ENCODE measurements around the gene MXRA8.
"Not testable (repeated sequence)": the region's sequence is repeated elsewhere in the genome, so short reads cannot be mapped to it uniquely, and the experiment has no call there.

Gene MXRA8

DNA sequence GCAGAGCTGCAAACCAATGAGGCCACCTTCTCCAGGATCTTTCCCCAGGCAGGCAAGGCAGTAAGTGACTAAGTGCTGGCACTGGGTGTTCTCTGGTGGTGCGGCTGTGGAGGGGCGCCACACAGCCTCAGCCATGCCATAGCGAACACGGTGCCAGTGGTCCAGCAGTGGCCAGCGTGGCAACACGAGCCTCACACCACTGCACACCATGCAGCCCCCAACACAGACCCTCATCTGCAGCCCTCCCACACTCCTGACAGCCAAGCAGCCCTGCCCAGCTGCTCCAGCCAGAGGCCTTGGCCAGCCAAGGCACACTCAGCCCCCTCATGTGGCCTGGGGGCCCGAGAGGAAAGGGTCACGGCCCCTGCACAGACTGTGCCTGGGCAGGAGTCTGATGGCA is 36.9 kb downstream of the MXRA8 start:
- Histone ChIP-seq H3K9me3 (ENCODE audit: insufficient read depth, low read depth, low read length) (no peaks in the 10 kb centered on the region), H3K4me3 (ENCODE audit: low read length) (no peak overlapping the region), H3K36me3 (ENCODE audit: insufficient read depth, low read length) (peaks cover 30% of the 10 kb centered on the region), H3K27me3 (ENCODE audit: insufficient read depth, low read length) (no peaks in the 10 kb centered on the region), H3K27ac (ENCODE audit: low read depth, low read length) (no peak overlapping the region), H3K4me1 (ENCODE audit: insufficient read depth, low read length) (peaks cover 10% of the 10 kb centered on the region; the same call in 1 of the 2 replicates), H3K9ac (ENCODE audit: low read depth, low read length) (no peak overlapping the region)
- 90% methylated on average over 8 of the region's 8 CpGs for WGBS

DNA sequence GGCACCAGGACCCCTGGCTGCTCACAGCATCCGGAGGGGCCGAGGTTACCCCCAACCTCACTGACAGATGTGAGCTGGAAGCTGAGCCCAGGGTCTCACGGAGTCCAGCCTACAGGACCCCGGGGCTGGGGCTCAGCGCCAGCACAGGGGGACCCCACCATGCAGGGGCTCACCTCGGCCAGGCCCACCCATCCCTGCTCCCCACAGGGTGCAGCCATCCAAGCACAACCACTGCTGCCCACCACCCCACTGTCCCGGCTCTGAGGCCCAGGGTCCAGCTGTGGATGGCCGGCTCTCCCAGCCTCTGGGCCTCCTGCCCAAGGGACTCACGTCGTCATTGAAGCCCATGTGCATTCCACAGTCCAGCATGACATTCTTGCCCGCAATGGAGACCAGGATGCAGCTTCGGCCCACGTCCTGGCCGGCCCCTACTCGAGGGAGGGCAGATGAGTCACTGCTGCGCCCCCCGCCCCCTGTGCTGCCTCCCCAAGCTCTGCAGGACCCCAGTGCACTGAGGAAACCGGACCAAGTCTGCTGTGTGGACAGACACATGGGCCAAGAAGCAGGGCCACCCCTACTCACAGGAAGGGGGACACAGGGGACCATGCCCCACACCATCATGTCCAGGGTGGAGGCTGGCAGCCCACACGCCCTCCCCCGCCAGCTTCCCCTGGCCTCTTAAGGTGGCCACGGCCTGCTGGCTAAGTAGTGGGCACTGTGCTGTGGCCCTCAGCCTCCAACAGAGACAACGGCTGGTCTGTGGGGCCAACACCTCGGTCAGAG is 37.5 kb downstream of the MXRA8 start:
- Histone ChIP-seq H3K27me3 (ENCODE audit: insufficient read depth, low read length) (no peaks in the 10 kb centered on the region), H3K4me1 (ENCODE audit: insufficient read depth, low read length) (peaks cover 11% of the 10 kb centered on the region), H3K4me3 (ENCODE audit: low read length) (no peak overlapping the region), H3K36me3 (ENCODE audit: insufficient read depth, low read length) (peaks cover 30% of the 10 kb centered on the region), H3K9ac (ENCODE audit: low read depth, low read length) (no peak overlapping the region), H3K27ac (ENCODE audit: low read depth, low read length) (no peak overlapping the region), H3K9me3 (ENCODE audit: insufficient read depth, low read depth, low read length) (no peaks in the 10 kb centered on the region)
- 94% methylated on average over 23 of the region's 23 CpGs for WGBS

DNA sequence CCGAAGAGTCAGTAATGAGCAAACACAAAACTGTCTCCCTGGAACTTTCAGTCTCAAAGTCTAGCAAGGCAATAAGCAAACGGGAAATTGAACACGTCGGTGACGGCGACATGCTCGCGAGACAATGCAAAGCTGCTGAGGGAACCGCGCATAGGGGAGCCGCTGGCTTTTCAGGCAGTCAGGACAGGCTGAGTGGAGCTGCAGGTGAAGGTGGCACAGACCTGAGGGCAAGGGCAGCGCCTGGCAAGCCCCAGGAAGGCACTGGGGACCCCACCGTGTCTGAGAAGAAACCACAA is 38.8 kb downstream of the MXRA8 start:
- peaks cover 11% of the 10 kb centered on the region for H3K4me1 ChIP-seq (ENCODE audit: insufficient read depth, low read length)

DNA sequence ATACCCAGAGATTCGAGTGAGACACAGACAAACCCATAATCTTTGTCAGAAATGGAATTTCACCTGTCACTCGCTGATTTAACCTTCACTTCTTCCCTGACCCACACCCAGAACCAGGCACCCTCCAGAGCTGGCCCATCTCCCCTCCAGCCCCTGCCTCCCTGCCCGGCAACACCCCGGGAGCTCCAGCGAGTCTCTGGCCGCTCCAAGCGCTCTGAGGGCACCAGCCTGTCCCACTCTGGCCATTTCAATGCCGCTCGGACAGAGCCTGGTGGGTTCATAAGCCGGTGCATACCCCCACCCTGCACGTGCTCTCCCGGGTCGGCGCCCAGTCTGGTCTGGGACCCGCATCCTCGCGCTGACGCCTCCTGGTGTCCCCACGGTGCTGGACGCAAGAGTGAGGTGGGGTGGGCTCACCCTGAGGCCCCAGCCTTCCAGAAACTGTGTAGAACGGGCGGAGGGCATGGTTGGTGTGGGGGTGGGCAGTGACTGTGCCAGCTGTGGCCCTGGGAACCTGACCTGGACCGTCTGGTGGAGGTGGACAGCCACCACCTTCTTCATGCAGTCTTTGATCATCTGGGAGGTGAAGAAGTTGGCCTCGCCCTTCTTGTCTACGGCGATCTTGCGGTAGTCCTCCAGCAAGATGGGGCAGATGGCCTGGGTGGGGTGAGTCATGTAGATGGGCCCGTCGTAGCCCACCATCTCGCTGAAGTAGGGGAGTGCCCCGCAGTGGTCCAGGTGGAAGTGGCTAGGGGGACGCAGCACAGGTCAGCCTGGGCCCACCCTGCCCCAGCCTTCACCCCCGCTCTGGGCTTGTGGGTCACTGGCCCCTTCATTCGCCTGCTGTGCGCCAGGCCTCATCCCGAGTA is 39.3 kb downstream of the MXRA8 start:
- Histone ChIP-seq H3K36me3 (ENCODE audit: insufficient read depth, low read length) (peaks cover 39% of the 10 kb centered on the region), H3K9ac (ENCODE audit: low read depth, low read length) (no peak overlapping the region), H3K9me3 (ENCODE audit: insufficient read depth, low read depth, low read length) (no peaks in the 10 kb centered on the region), H3K27me3 (ENCODE audit: insufficient read depth, low read length) (no peaks in the 10 kb centered on the region), H3K4me3 (ENCODE audit: low read length) (no peak overlapping the region), H3K4me1 (ENCODE audit: insufficient read depth, low read length) (peaks cover 11% of the 10 kb centered on the region), H3K27ac (ENCODE audit: low read depth, low read length) (no peak overlapping the region)
- WGBS: 92% methylated on average over 36 of the region's 36 CpGs

More for the DNA sequence above, 38.8 kb downstream of the MXRA8 start:
- Histone ChIP-seq H3K9me3 (ENCODE audit: insufficient read depth, low read depth, low read length) (no peaks in the 10 kb centered on the region), H3K27me3 (ENCODE audit: insufficient read depth, low read length) (no peaks in the 10 kb centered on the region), H3K9ac (ENCODE audit: low read depth, low read length) (no peak overlapping the region), H3K4me3 (ENCODE audit: low read length) (no peak overlapping the region), H3K36me3 (ENCODE audit: insufficient read depth, low read length) (peaks cover 33% of the 10 kb centered on the region), H3K27ac (ENCODE audit: low read depth, low read length) (no peak overlapping the region)
- 95% methylated on average over 13 of the region's 13 CpGs for WGBS

DNA sequence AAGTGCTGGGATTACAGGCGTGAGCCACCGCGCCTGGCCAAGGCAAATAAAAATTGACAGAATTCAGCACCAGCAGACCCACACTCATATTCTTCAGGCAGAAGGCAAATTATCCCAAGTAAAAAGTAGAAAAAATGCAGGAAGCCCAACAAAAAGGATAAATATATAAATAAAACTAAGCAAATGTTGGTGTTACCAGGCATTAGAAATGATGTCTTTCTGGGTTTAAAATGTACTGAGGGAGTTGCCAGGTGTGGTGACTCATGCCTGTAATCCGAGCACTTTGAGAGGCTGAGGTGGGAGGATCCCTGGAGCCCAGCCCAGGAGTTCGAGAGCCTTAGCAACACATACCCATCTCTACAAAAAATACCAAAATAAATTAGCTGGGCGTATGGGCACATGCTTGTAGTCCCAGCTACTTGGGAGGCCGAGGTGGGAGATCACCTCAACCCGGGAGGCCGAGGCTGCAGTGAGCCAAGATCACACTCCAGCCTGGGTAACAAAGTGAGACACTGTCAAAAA is 40.2 kb downstream of the MXRA8 start:
- Histone ChIP-seq H3K27ac (ENCODE audit: low read depth, low read length) (no peak overlapping the region), H3K4me3 (ENCODE audit: low read length) (no peak overlapping the region), H3K36me3 (ENCODE audit: insufficient read depth, low read length) (peaks cover 47% of the 10 kb centered on the region), H3K27me3 (ENCODE audit: insufficient read depth, low read length) (no peaks in the 10 kb centered on the region), H3K9me3 (ENCODE audit: insufficient read depth, low read depth, low read length) (no peaks in the 10 kb centered on the region), H3K4me1 (ENCODE audit: insufficient read depth, low read length) (peaks cover 11% of the 10 kb centered on the region), H3K9ac (ENCODE audit: low read depth, low read length) (no peak overlapping the region)
- WGBS: 92% methylated on average over 9 of the region's 9 CpGs

DNA sequence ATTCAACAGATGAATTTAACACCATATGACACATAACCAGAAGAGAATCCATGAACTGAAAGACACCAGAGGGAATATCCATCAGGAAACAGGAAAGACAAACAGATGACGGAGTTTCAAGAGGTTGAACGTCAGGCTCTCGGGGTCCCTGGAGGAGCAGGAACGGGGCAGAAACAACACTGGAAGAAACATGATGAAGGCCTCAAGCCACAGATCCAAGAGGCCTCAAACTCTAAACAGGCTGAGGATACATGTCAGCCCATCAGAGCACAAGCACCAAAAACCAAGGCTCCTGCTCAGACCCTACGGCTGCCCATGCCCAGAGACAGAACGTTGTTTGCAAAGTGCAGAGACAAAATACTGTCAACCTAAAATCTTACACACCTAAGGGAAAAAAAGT is 40.9 kb downstream of the MXRA8 start:
- H3K9me3 ChIP-seq (ENCODE audit: insufficient read depth, low read depth, low read length): no peaks in the 10 kb centered on the region
- peaks cover 55% of the 10 kb centered on the region for H3K36me3 ChIP-seq (ENCODE audit: insufficient read depth, low read length)
- no peak overlapping the region for H3K4me3 ChIP-seq (ENCODE audit: low read length)
- no peak overlapping the region for H3K9ac ChIP-seq (ENCODE audit: low read depth, low read length)
- no peak overlapping the region for H3K27ac ChIP-seq (ENCODE audit: low read depth, low read length)
- no peaks in the 10 kb centered on the region for H3K27me3 ChIP-seq (ENCODE audit: insufficient read depth, low read length)
- 94% methylated on average over 6 of the region's 6 CpGs for WGBS
- H3K4me1 ChIP-seq (ENCODE audit: insufficient read depth, low read length): peaks cover 11% of the 10 kb centered on the region

DNA sequence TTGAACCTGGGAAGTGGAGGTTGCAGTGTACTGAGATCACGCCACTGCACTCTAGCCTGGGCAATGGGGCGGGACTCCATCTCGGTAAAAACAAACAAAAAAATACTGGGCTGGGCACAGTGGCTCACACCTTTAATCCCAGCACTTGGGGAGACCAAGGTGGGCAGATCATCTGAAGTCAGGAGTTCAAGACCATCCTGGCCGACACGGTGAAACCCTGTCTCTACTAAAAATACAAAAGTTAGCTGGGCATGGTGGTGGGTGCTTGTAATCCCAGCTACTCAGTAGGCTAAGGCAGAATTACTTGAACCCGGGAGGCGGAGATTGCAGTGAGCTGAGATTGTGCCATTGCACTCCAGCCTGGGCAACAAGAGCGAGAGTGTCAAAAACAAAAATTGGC is 42.2 kb downstream of the MXRA8 start:
- H3K27me3 ChIP-seq (ENCODE audit: insufficient read depth, low read length); H3K9me3 ChIP-seq (ENCODE audit: insufficient read depth, low read depth, low read length); H3K9ac ChIP-seq (ENCODE audit: low read depth, low read length); H3K4me3 ChIP-seq (ENCODE audit: low read length); H3K27ac ChIP-seq (ENCODE audit: low read depth, low read length): not testable (repeated sequence)
- Histone ChIP-seq H3K36me3 (ENCODE audit: insufficient read depth, low read length) (peaks cover 65% of the 10 kb centered on the region), H3K4me1 (ENCODE audit: insufficient read depth, low read length) (peaks cover 11% of the 10 kb centered on the region)
- WGBS: 91% methylated on average over 8 of the region's 8 CpGs

DNA sequence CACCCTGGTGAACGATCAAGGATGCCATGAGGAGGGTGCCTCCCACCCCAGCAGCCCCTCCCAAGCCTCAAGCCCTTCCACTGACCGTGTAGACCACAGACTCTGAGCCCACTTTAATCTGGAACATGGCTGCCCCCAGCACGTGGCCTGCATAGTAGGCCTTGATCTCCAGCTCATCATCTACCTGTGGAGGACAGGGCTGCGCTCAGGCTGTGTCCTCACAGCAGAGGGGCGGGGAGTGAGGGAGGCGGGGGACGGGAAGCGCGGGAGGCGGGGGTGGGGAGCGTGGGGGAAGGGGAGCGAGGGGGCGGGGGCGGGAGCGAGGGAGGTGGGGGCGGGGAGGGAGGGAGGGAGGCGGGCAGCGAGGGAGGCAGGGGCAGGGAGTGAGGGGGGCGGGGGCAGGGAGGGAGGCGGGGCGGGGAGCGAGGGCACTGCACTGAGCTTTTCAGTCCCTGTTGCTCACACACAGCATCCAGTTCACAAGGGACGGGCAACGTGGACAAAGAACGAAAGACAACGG is 42.9 kb downstream of the MXRA8 start:
- H3K36me3 ChIP-seq (ENCODE audit: insufficient read depth, low read length): peaks cover 67% of the 10 kb centered on the region
- peak overlapping the region; percentile 73 for H3K9ac ChIP-seq (ENCODE audit: low read depth, low read length)
- 20% methylated on average over 9 of the region's 26 CpGs for WGBS
- H3K4me1 ChIP-seq (ENCODE audit: insufficient read depth, low read length): peaks cover 11% of the 10 kb centered on the region
- peak overlapping the region; percentile 86 for H3K27ac ChIP-seq (ENCODE audit: low read depth, low read length)
- H3K9me3 ChIP-seq (ENCODE audit: insufficient read depth, low read depth, low read length): no peaks in the 10 kb centered on the region
- peak overlapping the region; percentile 23; the same call in 1 of the 2 replicates for H3K4me3 ChIP-seq (ENCODE audit: low read length)
- no peaks in the 10 kb centered on the region for H3K27me3 ChIP-seq (ENCODE audit: insufficient read depth, low read length)

DNA sequence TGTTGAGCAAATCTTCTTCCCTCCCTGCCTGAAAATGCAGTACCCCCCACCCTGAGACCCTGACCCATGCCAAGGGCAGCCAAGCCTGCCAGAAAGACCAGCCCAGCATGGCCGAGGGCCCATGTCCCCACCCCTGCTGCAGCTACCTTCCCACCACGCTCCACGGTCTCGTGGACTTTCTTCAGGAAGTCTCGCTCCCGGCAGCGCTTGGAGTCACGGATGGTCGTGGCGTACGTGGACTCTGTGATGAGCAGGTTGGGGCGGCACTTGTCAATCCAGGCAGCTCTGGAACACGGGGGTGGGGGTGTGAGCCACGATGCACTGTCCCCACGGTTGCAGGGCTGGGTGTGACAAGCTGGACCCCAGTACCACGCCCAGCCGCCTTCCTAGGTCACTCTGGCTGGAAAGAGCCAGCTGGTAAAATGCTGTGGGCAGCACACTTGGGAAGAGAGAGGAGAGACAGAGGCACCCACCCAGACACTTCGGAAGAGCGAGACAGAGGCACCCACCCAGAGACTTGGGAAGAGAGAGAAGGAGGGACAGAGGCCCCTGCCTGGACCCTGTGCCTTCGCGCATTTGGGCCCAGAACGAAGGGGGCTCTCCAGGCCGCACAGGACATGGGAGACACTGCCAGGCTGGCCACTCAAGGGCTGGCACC is 43.5 kb downstream of the MXRA8 start:
- H3K27me3 ChIP-seq (ENCODE audit: insufficient read depth, low read length): no peaks in the 10 kb centered on the region
- WGBS: 95% methylated on average over 23 of the region's 23 CpGs
- peaks cover 73% of the 10 kb centered on the region for H3K36me3 ChIP-seq (ENCODE audit: insufficient read depth, low read length)
- H3K9me3 ChIP-seq (ENCODE audit: insufficient read depth, low read depth, low read length): no peaks in the 10 kb centered on the region
- 0 out of 2 replicates have a peak overlapping the region, but pooled peaks have one; percentile 23 for H3K4me3 ChIP-seq (ENCODE audit: low read length)
- H3K27ac ChIP-seq (ENCODE audit: low read depth, low read length): peak overlapping the region; percentile 86
- peaks cover 11% of the 10 kb centered on the region for H3K4me1 ChIP-seq (ENCODE audit: insufficient read depth, low read length)
- H3K9ac ChIP-seq (ENCODE audit: low read depth, low read length): peak overlapping the region; percentile 73

DNA sequence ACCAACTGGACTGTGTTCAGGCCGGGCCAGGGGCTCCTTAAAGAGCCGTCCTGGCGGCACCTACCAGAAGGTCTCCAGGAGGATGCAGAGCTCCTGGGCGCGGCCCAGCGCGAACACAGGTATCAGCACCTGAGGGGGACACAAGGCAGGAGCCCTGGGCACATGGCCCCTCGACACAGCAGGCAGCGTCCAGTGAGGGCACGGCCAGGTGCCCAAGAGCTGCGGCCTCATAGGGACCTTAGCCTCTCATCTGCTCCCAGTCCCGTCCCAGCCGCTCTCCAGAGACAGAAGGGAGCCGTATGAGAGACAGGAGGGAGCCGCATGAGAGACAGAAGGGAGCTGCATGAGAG is 44.1 kb downstream of the MXRA8 start:
- WGBS: 95% methylated on average over 15 of the region's 15 CpGs
- Histone ChIP-seq H3K9me3 (ENCODE audit: insufficient read depth, low read depth, low read length) (no peaks in the 10 kb centered on the region), H3K4me1 (ENCODE audit: insufficient read depth, low read length) (peaks cover 11% of the 10 kb centered on the region), H3K9ac (ENCODE audit: low read depth, low read length) (no peak overlapping the region), H3K27ac (ENCODE audit: low read depth, low read length) (no peak overlapping the region), H3K27me3 (ENCODE audit: insufficient read depth, low read length) (no peaks in the 10 kb centered on the region), H3K36me3 (ENCODE audit: insufficient read depth, low read length) (peaks cover 68% of the 10 kb centered on the region), H3K4me3 (ENCODE audit: low read length) (no peak overlapping the region)

All from HUES64 (cell line).